SK-N-SH (cell line): ENCODE data around the gene TRIM23. TPM values are rescaled to one million over a fixed set of nuclear protein-coding genes. Genes with fewer than 3 reads are reported as not detected.

Experiments
- CTCF ChIA-PET: fragments of 300-600, 350-600 bp; formaldehyde crosslinking; extraction: SDS; loops from one replicate; lab custom pipeline; 2021; lab: Yijun Ruan, JAX
- POLR2A ChIA-PET: fragments of 350-600 bp; sonication (Branson Sonifier 250); formaldehyde crosslinking; extraction: SDS; loops from one replicate; lab custom pipeline; 2020; ENCODE audit warnings: antibody characterized with exemption, inconsistent platforms; lab: Yijun Ruan, JAX
- DNase-seq: peaks from one replicate; pipeline ENCODE4 v3.0.0; 2012
- H2AFZ ChIP-seq: fragments of 200-600 bp; sonication (generic); 2 replicates; pipeline ENCODE4 v1.8.1; 2016; ENCODE audit warnings: antibody characterized with exemption, mild to moderate bottlenecking, low read depth
- H3F3A ChIP-seq: fragments of 200-600 bp; sonication (generic); replicated peaks from 2 replicates; pipeline ENCODE3; 2016; ENCODE audit warnings: antibody characterized with exemption, mild to moderate bottlenecking; ENCODE audit not compliant: insufficient read depth
- H3K27ac ChIP-seq, 2 experiments: fragments of 200-500 bp in 1 of 2; fragments of 200-600 bp in 1 of 2; sonication (Bioruptor generic) in 1 of 2; sonication (generic), shearing (Covaris generic) in 1 of 2; 2 replicates each; pipeline versions ENCODE4 v1.5.1 to v1.6.1; 2014 to 2016; ENCODE audit warnings: low read depth in 2 of 2, inconsistent platforms in 1 of 2, low read length in 1 of 2, mild to moderate bottlenecking in 1 of 2, mixed read lengths in 1 of 2
- H3K27me3 ChIP-seq: fragments of 200-600 bp; sonication (generic), shearing (Covaris generic); 2 replicates; pipeline ENCODE4 v1.6.1; 2016; ENCODE audit warnings: mixed run types; ENCODE audit not compliant: insufficient read depth
- H3K36me3 ChIP-seq, 2 experiments: fragments of 200-500 bp in 1 of 2; fragments of 200-600 bp in 1 of 2; sonication (Bioruptor generic) in 1 of 2; sonication (generic) in 1 of 2; replicated peaks in 1 of 2; 2 replicates each; pipeline versions ENCODE3 to v1.5.1; 2014 to 2016; ENCODE audit warnings: low read length in 1 of 2, mild to moderate bottlenecking in 1 of 2; ENCODE audit not compliant: insufficient read depth in 2 of 2, control insufficient read depth in 1 of 2
- H3K4me1 ChIP-seq, 2 experiments: fragments of 200-500 bp in 1 of 2; fragments of 200-600 bp in 1 of 2; sonication (Bioruptor generic) in 1 of 2; sonication (generic), shearing (Covaris generic) in 1 of 2; 2 replicates each; pipeline versions ENCODE4 v1.5.1 to v1.6.1; 2014 to 2016; ENCODE audit warnings: low read depth in 1 of 2, low read length in 1 of 2, mixed run types in 1 of 2; ENCODE audit not compliant: insufficient read depth in 2 of 2, control insufficient read depth in 1 of 2
- H3K4me2 ChIP-seq: fragments of 200-600 bp; sonication (generic), shearing (Covaris generic); 2 replicates; pipeline ENCODE4 v1.6.1; 2017; ENCODE audit warnings: mixed run types
- H3K4me3 ChIP-seq, 2 experiments: fragments of 200-500 bp in 1 of 2; fragments of 200-600 bp in 1 of 2; sonication (Bioruptor generic) in 1 of 2; sonication (generic), shearing (Covaris generic) in 1 of 2; 2 replicates each; pipeline versions ENCODE4 v1.5.1 to v1.8.1; 2014 to 2016; ENCODE audit warnings: low read depth in 2 of 2, inconsistent platforms in 1 of 2, low read length in 1 of 2, mild to moderate bottlenecking in 1 of 2, mixed read lengths in 1 of 2, moderate library complexity in 1 of 2
- H3K79me2 ChIP-seq: fragments of 200-600 bp; sonication (generic); 2 replicates; pipeline ENCODE4 v1.8.1; 2017; ENCODE audit warnings: mild to moderate bottlenecking; ENCODE audit not compliant: insufficient read depth
- H3K9ac ChIP-seq: fragments of 200-600 bp; sonication (generic); 2 replicates; pipeline ENCODE4 v1.6.1; 2017; ENCODE audit warnings: mixed run types
- H3K9me2 ChIP-seq: fragments of 200-600 bp; sonication (generic); 2 replicates; pipeline ENCODE4 v1.6.1; 2017; ENCODE audit warnings: mixed run types
- H3K9me3 ChIP-seq: fragments of 200-600 bp; sonication (generic); 2 replicates; pipeline ENCODE4 v1.6.1; 2017; ENCODE audit warnings: mixed run types, mild to moderate bottlenecking, moderate library complexity
- H4K20me1 ChIP-seq: fragments of 200-600 bp; sonication (generic); 2 replicates; pipeline ENCODE4 v1.6.1; 2017; ENCODE audit warnings: mild to moderate bottlenecking, mixed run types; ENCODE audit not compliant: insufficient read depth
- CTCF ChIP-seq: fragments of 200-600 bp; sonication (generic); IDR thresholded peaks from 2 replicates; pipeline ENCODE4 v1.6.1; 2017; ENCODE audit warnings: antibody characterized with exemption, mild to moderate bottlenecking, moderate library complexity
- GABPA ChIP-seq: IDR thresholded peaks from 2 replicates; pipeline ENCODE4 v1.4.0; 2012; ENCODE audit warnings: low read depth, mild to moderate bottlenecking
- JUND ChIP-seq: IDR thresholded peaks from 2 replicates; pipeline ENCODE4 v1.4.0; 2012
- MEF2A ChIP-seq: IDR thresholded peaks from 2 replicates; pipeline ENCODE4 v1.4.0; 2012; ENCODE audit warnings: low read depth, borderline replicate concordance
- RAD21 ChIP-seq: IDR thresholded peaks from 2 replicates; pipeline ENCODE4 v1.6.1; 2012; ENCODE audit warnings: mild to moderate bottlenecking, low read length
- RCOR1 ChIP-seq: fragments of 150-350 bp; IDR thresholded peaks from 2 replicates; pipeline ENCODE4 v1.6.1; 2017; ENCODE audit warnings: antibody characterized with exemption, low read length
- SMC3 ChIP-seq: IDR thresholded peaks from 2 replicates; pipeline ENCODE4 v1.6.1; 2012; ENCODE audit warnings: low read depth, low read length, improper control_type of control experiment
- USF2 ChIP-seq: fragments of 150-350 bp; IDR thresholded peaks from 2 replicates; pipeline ENCODE4 v1.6.1; 2017; ENCODE audit warnings: antibody characterized with exemption, low read length, low read depth, borderline replicate concordance
- YY1 ChIP-seq: IDR thresholded peaks from 2 replicates; pipeline ENCODE4 v1.4.0; 2012; ENCODE audit warnings: low read depth, mild to moderate bottlenecking
- WGBS: methylation state at CpG from one replicate; pipeline ENCODE4 v1.1.6; 2017; ENCODE audit warnings: low lambda C conversion rate; 5-methylcytosine and 5-hydroxymethylcytosine counted together
- polyA plus RNA-seq, 3 experiments: library from polyadenylated mRNA; depleted of rRNA; stranded (reverse); fragments of >200 nt; gene quantifications; 2 replicates each; pipeline ENCODE4 v1.2.3, GENCODE V29; 2012

TRIM23 gene
- polyA plus RNA-seq, 1 of the 3 experiments (the other 2 are of a cell fraction), result 5.6 TPM

DNA sequence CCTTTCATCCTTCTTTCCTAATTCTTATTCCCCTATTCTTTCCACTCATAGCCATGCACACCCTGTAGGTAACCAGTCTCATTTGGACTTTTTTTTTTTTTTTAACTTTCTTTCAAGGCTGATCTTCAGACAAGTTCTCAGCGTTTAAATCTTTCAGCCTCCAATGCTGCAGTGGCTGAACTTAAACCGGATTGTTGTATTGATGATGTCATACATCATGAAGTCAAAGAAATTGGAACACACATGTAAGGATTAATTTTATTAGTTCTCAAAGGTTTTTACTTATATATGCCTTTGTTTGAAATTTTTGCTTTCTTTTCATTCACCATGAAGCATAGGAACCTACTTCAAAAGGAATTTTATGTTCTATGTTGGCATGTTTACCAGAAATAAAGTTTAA, 22.8 kb upstream of the TRIM23 start (continued):
- no peak for TF ChIP-seq USF2
- TF ChIP-seq, all 33 proteins: peak for 0

DNA sequence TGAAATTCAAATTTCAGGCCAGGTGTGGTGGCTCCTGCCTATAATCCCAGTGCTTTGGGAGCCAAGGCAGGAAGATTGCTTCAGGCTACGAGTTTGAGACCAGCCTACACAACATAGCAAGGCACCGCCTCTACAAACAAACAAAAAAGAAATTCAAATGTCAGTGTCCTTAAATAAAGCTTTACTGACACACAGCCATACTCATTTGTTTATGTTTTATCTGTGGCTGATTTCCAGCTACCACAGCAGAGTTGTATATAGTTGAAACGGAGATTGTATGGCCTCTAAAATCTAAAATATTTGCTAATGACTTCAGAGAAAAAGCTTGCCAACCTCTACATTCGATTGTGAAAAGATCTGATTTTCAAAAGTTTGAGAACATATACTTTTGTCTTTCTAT, 16.1 kb upstream of the TRIM23 start:
- Histone ChIP-seq H3K4me2 (no peak overlapping the region), H2AFZ (no peak overlapping the region), H3K27ac (no peak overlapping the region), H3F3A (peaks cover 12% of the 10 kb centered on the region), H3K4me3 (no peak overlapping the region), H3K27me3 (no peaks in the 10 kb centered on the region), H3K79me2 (no peaks in the 10 kb centered on the region; the same call in 1 of the 2 replicates), H3K36me3 (peaks cover 27 to 61% of the 10 kb centered on the region in 2 experiments), H4K20me1 (no peaks in the 10 kb centered on the region), H3K4me1 (no peaks in the 10 kb centered on the region), H3K9me3 (no peaks in the 10 kb centered on the region), H3K9ac (no peak overlapping the region), H3K9me2 (no peaks in the 10 kb centered on the region)
- POLR2A ChIA-PET, result no interaction called here
- CTCF ChIA-PET, result interaction anchor here (1.2 to 1.4 kb wide), 2 partner anchors 17 to 24 kb away, joined by 3 to 5 read pairs; no protein-coding TSS in a partner anchor
- no peak for TF ChIP-seq RAD21
- no peak for DNase-seq
- 94% methylated on average over 4 of the region's 4 CpGs for WGBS

DNA sequence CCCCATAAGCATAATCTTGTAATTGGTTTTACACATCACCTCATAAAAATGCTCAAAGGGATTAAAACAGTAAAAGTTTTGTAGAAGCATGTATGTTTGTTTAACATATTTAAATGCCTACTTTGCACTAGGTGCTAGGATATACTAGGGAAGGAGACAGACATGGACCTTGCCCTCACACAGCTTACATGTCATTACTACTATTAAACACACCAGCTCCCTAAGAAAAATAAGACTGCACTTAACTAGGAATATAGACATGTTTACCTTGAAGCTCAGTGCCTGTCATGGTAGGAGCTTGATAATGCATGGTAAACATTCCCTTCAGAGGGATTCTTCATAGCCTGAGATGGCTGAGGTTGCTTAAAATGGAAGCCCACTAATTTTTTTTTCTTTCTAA, 6.8 kb upstream of the TRIM23 start:
- POLR2A ChIA-PET, result no interaction called here
- H3K27me3 ChIP-seq, result no peaks in the 10 kb centered on the region
- no peaks in the 10 kb centered on the region; a peak in 1 of 4 replicates for H3K4me1 ChIP-seq
- TF ChIP-seq YY1 (no peak), JUND (no peak), RCOR1 (no peak), SMC3 (no peak), GABPA (no peak), MEF2A (no peak), CTCF (no peak)
- TF ChIP-seq, all 33 proteins: peak for 0
- Histone ChIP-seq H3F3A (peaks cover 8% of the 10 kb centered on the region), H3K79me2 (peaks cover 68% of the 10 kb centered on the region), H3K9ac (no peak overlapping the region), H3K27ac (no peak overlapping the region), H4K20me1 (peaks cover 5% of the 10 kb centered on the region; the same call in 1 of the 2 replicates), H2AFZ (no peak overlapping the region), H3K4me2 (no peak overlapping the region), H3K9me2 (no peaks in the 10 kb centered on the region), H3K4me3 (no peak overlapping the region), H3K9me3 (no peaks in the 10 kb centered on the region), H3K36me3 (peaks cover 19 to 36% of the 10 kb centered on the region in 2 experiments)
- DNase-seq, result no peak
- CTCF ChIA-PET, result no interaction called here
